GM12878 (cell line): ENCODE data around the gene RBM41. TPM values are rescaled to one million over a fixed set of nuclear protein-coding genes. Genes with fewer than 3 reads are reported as not detected.

Experiments
- ATAC-seq: fragments of 200-7000 bp; cut with Tn5 transposase; 3 replicates; pipeline ENCODE4 v1.9.1; 2020; ENCODE audit warnings: mild to moderate bottlenecking, moderate library complexity
- BruUV-seq: library from RNA; stranded (reverse); fragments of 400-500 nt; replicated peaks from 2 replicates; lab custom pipeline; 2021; lab: Mats Ljungman, UMichigan
- CTCF ChIA-PET: fragments of 300-600 bp; sonication (Branson Sonifier 250); formaldehyde crosslinking; extraction: SDS; loops from one replicate; lab custom pipeline; 2021; ENCODE audit warnings: inconsistent platforms; lab: Yijun Ruan, JAX
- POLR2A ChIA-PET: fragments of 350-600 bp; formaldehyde crosslinking; extraction: SDS; loops from one replicate; lab custom pipeline; 2021; ENCODE audit warnings: inconsistent platforms; lab: Charles Lee
- RAD21 ChIA-PET: fragments of 300-600 bp; sonication (Branson Sonifier 250); formaldehyde crosslinking; loops from one replicate; lab custom pipeline; 2023; ENCODE audit warnings: antibody characterized with exemption; ENCODE audit not compliant: unreplicated experiment; lab: Charles Lee
- SMC1A ChIA-PET: fragments of 300-600 bp; sonication (Branson Sonifier 250); formaldehyde crosslinking; loops from one replicate; lab custom pipeline; 2023; ENCODE audit not compliant: unreplicated experiment, uncharacterized antibody; lab: Charles Lee
- DNase-seq: peaks from one replicate; pipeline ENCODE4 v3.0.0-alpha.2; 2011; ENCODE audit warnings: low read depth, low spot score
- FAIRE-seq: peaks from 3 replicates; lab custom pipeline; 2011; peaks lifted over from hg19 to GRCh38; lab: Jason Lieb, UNC
- H2AFZ ChIP-seq: 2 replicates; pipeline ENCODE4 v1.6.0; 2011; ENCODE audit warnings: low read depth, low read length, control low read depth; ENCODE audit not compliant: control insufficient read depth
- H3K27ac ChIP-seq: 2 replicates; pipeline ENCODE4 v1.5.1; 2011; ENCODE audit warnings: control low read depth; ENCODE audit not compliant: control insufficient read depth, insufficient read depth
- H3K27me3 ChIP-seq, 2 experiments: replicated peaks in 1 of 2; 2 replicates each; pipeline versions ENCODE4 v1.6.0 to v1.6.1; 2011; ENCODE audit warnings: low read length in 1 of 2; ENCODE audit not compliant: control insufficient read depth in 2 of 2, insufficient read depth in 2 of 2
- H3K36me3 ChIP-seq, 2 experiments: 2 replicates each; pipeline ENCODE4 v1.5.1; 2011; ENCODE audit warnings: low read length in 1 of 2; ENCODE audit not compliant: control insufficient read depth in 2 of 2, insufficient read depth in 2 of 2
- H3K4me1 ChIP-seq: 2 replicates; pipeline ENCODE4 v1.6.1; 2011; ENCODE audit warnings: mild to moderate bottlenecking, low read length, moderate library complexity, mixed read lengths; ENCODE audit not compliant: control insufficient read depth, insufficient read depth
- H3K4me2 ChIP-seq: 2 replicates; pipeline ENCODE4 v1.6.0; 2011; ENCODE audit warnings: control low read depth; ENCODE audit not compliant: control insufficient read depth, insufficient read depth
- H3K4me3 ChIP-seq: fragments of 200-600 bp; sonication (generic); 2 replicates; pipeline ENCODE4 v1.5.1; 2016
- H3K79me2 ChIP-seq: 2 replicates; pipeline ENCODE4 v1.6.0; 2011; ENCODE audit warnings: low read length; ENCODE audit not compliant: control insufficient read depth, insufficient read depth
- H3K9ac ChIP-seq: 2 replicates; pipeline ENCODE4 v1.8.0; 2011; ENCODE audit warnings: low read length, control low read depth, mixed read lengths; ENCODE audit not compliant: control insufficient read depth, insufficient read depth
- H3K9me3 ChIP-seq: replicated peaks from 3 replicates; pipeline ENCODE4 v1.5.1; 2011; ENCODE audit warnings: mild to moderate bottlenecking, low read length; ENCODE audit not compliant: control insufficient read depth, insufficient read depth
- H4K20me1 ChIP-seq: 2 replicates; pipeline ENCODE4 v1.6.0; 2011; ENCODE audit not compliant: control insufficient read depth, insufficient read depth
- CBFB ChIP-seq: IDR thresholded peaks from 2 replicates; pipeline ENCODE4 v1.6.1; 2016; ENCODE audit warnings: antibody characterized with exemption, low read depth
- CBX5 ChIP-seq: sonication (generic); IDR thresholded peaks from 2 replicates; pipeline ENCODE4 v1.6.1; 2016; ENCODE audit warnings: low read depth, moderate library complexity, mild to moderate bottlenecking, inconsistent platforms
- CHD4 ChIP-seq: fragments of 200-600 bp; sonication (generic); IDR thresholded peaks from 2 replicates; pipeline ENCODE4 v1.6.1; 2016; ENCODE audit warnings: mild to moderate bottlenecking
- CUX1 ChIP-seq: IDR thresholded peaks from 2 replicates; pipeline ENCODE4 v1.6.1; 2012; ENCODE audit warnings: improper control_type of control experiment, low read depth, low read length; ENCODE audit not compliant: insufficient replicate concordance
- E4F1 ChIP-seq: fragments of 450-650 bp; IDR thresholded peaks from 2 replicates; pipeline ENCODE4 v1.6.1; 2018; ENCODE audit warnings: borderline replicate concordance, mild to moderate bottlenecking; ENCODE audit not compliant: partially characterized antibody
- ETV6 ChIP-seq, 2 experiments: fragments of 450-650 bp in 1 of 2; IDR thresholded peaks in 1 of 2; conservative IDR thresholded peaks in 1 of 2; 2 replicates each; pipeline ENCODE4 v1.6.1; 2014; ENCODE audit warnings: antibody characterized with exemption in 1 of 2, borderline replicate concordance in 1 of 2, low read depth in 1 of 2, mild to moderate bottlenecking in 1 of 2, moderate library complexity in 1 of 2
- JUND ChIP-seq: IDR thresholded peaks from 2 replicates; pipeline ENCODE4 v1.6.1; 2012; ENCODE audit warnings: low read depth, mild to moderate bottlenecking, low read length, improper control_type of control experiment, moderate library complexity
- TCF12 ChIP-seq: IDR thresholded peaks from 2 replicates; pipeline ENCODE4 v1.6.1; 2011; ENCODE audit warnings: low read depth, mild to moderate bottlenecking, low read length
- USF2 ChIP-seq: IDR thresholded peaks from 2 replicates; pipeline ENCODE4 v1.6.1; 2011; ENCODE audit warnings: low read depth, low read length, improper control_type of control experiment, borderline replicate concordance
- YBX1 ChIP-seq: fragments of 450-650 bp; IDR thresholded peaks from 2 replicates; pipeline ENCODE4 v1.6.1; 2016; ENCODE audit warnings: antibody characterized with exemption
- ZNF687 ChIP-seq: fragments of 450-650 bp; IDR thresholded peaks from 2 replicates; pipeline ENCODE4 v1.6.1; 2017; ENCODE audit warnings: mild to moderate bottlenecking, moderate library complexity
- WGBS: methylation state at CpG from one replicate; pipeline ENCODE4 v1.1.6; 2016; ENCODE audit warnings: low lambda C conversion rate; ENCODE audit not compliant: insufficient replicate concordance, insufficient coverage; ENCODE audit errors: missing lambda C conversion rate; 5-methylcytosine and 5-hydroxymethylcytosine counted together
- in situ Hi-C: fragments of 300-500 bp; cut with MboI; formaldehyde crosslinking; loops from 9 replicates; pipeline ENCODE4 v1.14.3; 2018; ENCODE audit warnings: mixed read lengths
- intact Hi-C: fragments of 100-400 bp; cut with micrococcal nuclease; formaldehyde crosslinking; loops from one replicate; pipeline ENCODE4 v1.14.2; 2022; ENCODE audit not compliant: unreplicated experiment
- polyA plus RNA-seq, 11 experiments: library from polyadenylated mRNA; depleted of rRNA in 4 of 11; unstranded in 6 of 11; stranded (reverse) in 5 of 11; fragments of >200 nt; fragmentation: Nextera tagmentation in 4 of 11; fragmentation: Illumina TruSeq in 1 of 11; extraction: Ambion mirVana in 4 of 11; extraction: Trizol in 1 of 11; gene quantifications; 1 replicate in 1 of 11; 2 replicates in 10 of 11; pipeline versions ENCODE4 v1.2.1 to v1.2.3, GENCODE V29; 2011 to 2016; ENCODE audit warnings: inconsistent platforms in 2 of 11, missing spikeins in 2 of 11, low read depth in 1 of 11
- total RNA-seq, 4 experiments: library from RNA; depleted of rRNA in 3 of 4; stranded (reverse); fragments of >200 nt in 3 of 4; fragmentation: Illumina TruSeq in 1 of 4; extraction: Trizol in 1 of 4; gene quantifications; 2 replicates each; pipeline versions ENCODE4 v1.2.1 to v1.2.3, GENCODE V29; 2013 to 2021

The RBM41 gene
- total and polyA plus RNA-seq, 10 of the 15 experiments (the other 5 are each of a cell fraction or from before 2014, with no cell fraction given), result 7.7 to 19.1 (median 13.7) TPM

GRCh38 chrX:107119283-107119682 lies 661 bp upstream of the RBM41 start:
- DNase-seq (no peak), ATAC-seq (no peak), FAIRE-seq (no peak)
- BruUV-seq, result no TSS peak
- peak overlapping the region; percentile 91 for H2AFZ ChIP-seq
- SMC1A ChIA-PET, result interaction anchor here (0.7 kb wide), 1 partner anchor 263 kb away, joined by 3 read pairs; no protein-coding TSS in a partner anchor
- POLR2A ChIA-PET, result no interaction called here
- RAD21 ChIA-PET, result no interaction called here
- no peaks in the 10 kb centered on the region for H3K4me1 ChIP-seq
- peaks cover 10% of the 10 kb centered on the region for H3K79me2 ChIP-seq
- no peaks in the 10 kb centered on the region for H3K36me3 ChIP-seq
- 63% methylated on average over 1 of the region's 1 CpG for WGBS
- H3K9me3 ChIP-seq, result no peaks in the 10 kb centered on the region
- H3K27me3 ChIP-seq, result no peaks in the 10 kb centered on the region
- no peak overlapping the region for H3K9ac ChIP-seq
- peak overlapping the region; percentile 82 for H3K4me2 ChIP-seq
- intact Hi-C loops (loop anchor here (5.0 kb wide), 2 partner anchors 88 to 558 kb away; partner anchors contain the start of genes DNAAF6 and NUP62CL), in situ Hi-C loops (no loop called here)
- no peak overlapping the region for H3K27ac ChIP-seq
- no peaks in the 10 kb centered on the region for H4K20me1 ChIP-seq
- CTCF ChIA-PET, result no interaction called here
- H3K4me3 ChIP-seq, result peak overlapping the region; percentile 55
- TF ChIP-seq TCF12 (no peak), CBX5 (no peak), CBFB (no peak), ZNF687 (no peak), E4F1 (no peak), ETV6 (conservative IDR thresholded peaks at IDR 0.05 in 1 of 2, IDR thresholded peaks at IDR 0.05 in 1 of 2; ENCODE audit: borderline replicate concordance in 1 of 2, low read depth in 1 of 2) (no peak), CUX1 (no peak), JUND (no peak), YBX1 (no peak), CHD4 (no peak), USF2 (no peak)
